Urinary bladder (tissue), 4 donors: Measurements from ENCODE around the gene HYLS1. TPM values are rescaled to one million over a fixed set of nuclear protein-coding genes. Genes with fewer than 3 reads are reported as not detected.
A peak's percentile ranks its signal among the peaks of the same experiment; 100 is the strongest.
"Not testable (repeated sequence)": the region's sequence is repeated elsewhere in the genome, so short reads cannot be mapped to it uniquely, and the experiment has no call there.

Experiments used
- DNase-seq: peaks from one replicate; pipeline ENCODE4 v3.0.0-alpha.2; 2015; ENCODE audit errors: extremely low spot score
- H3K27ac ChIP-seq: one replicate; pipeline ENCODE4 v1.5.1; 2013; ENCODE audit warnings: low read depth, mild to moderate bottlenecking, moderate library complexity
- H3K36me3 ChIP-seq: one replicate; pipeline ENCODE4 v1.6.1; 2013; ENCODE audit warnings: mild to moderate bottlenecking, moderate library complexity; ENCODE audit not compliant: insufficient read depth
- H3K4me1 ChIP-seq: one replicate; pipeline ENCODE4 v1.6.1; 2013; ENCODE audit warnings: mild to moderate bottlenecking, moderate library complexity; ENCODE audit not compliant: insufficient read depth
- H3K4me3 ChIP-seq: one replicate; pipeline ENCODE4 v1.5.1; 2013; ENCODE audit warnings: low read depth, low read length
- WGBS: extraction: QIAGEN DNeasy Blood & Tissue Kit; methylation state at CpG from one replicate; pipeline ENCODE4 v1.1.7; 2013; 5-methylcytosine and 5-hydroxymethylcytosine counted together
- polyA plus RNA-seq: library from polyadenylated mRNA; stranded (reverse); fragments of 200-250 nt; gene quantifications from one replicate; pipeline ENCODE4 v1.2.3, GENCODE V29; 2013
- total RNA-seq: library from RNA; depleted of rRNA; stranded (reverse); fragments of >200 nt; gene quantifications from one replicate; pipeline ENCODE4 v1.2.3, GENCODE V29; 2014
- donor health status: healthy with polysubstance abuse.
- donor health status: healthy.

HYLS1 gene
- total RNA-seq (11.8 TPM), polyA plus RNA-seq (3.4 TPM)

DNA sequence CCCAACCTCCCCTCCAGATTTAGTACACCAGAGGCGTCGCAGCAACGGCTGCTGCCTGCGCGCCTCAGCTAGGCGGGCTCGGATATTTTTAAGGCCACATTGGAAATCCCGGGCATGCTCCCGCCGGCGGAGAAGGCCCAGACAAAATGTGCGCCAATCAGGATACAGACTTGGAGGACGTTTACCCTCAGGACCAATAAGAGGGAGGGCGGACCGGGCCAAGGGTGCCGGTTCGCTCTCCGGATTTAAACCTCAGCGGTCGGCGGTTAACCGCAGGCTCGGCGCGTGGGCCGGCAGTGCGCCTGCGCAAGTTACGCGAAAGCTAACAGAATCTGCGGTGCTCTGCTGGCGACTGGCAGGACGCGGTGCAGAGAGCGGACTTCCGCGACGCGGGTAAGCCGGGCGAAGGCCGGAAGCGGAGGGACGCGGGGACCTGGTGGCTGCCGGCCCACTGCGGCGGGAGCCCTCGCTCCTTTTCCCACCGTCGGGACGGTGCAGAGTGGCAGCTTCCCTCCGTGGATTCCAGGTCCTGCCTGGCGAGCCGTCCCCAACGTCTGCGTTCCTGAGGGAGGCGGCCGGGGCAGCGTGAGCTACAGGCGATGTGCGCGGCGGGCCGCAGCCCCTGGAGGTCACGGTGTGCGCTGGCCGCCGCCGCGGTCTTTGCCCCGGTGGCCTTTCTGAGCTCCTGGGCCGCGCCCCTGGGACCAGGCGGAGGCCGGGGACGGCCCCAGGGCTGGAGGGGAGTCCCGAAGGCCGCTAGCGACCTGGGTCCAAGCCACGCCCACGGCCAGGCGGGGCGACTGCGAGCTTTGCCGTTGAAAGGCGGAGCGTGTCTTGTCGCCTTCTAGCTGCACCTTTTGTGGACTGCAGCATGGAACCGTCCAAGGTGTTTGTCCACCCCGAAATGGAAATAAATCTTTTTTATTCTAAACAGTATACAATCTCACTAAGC lies at the start of gene HYLS1:
TSS of gene HYLS1 (plus strand) at position 296 of the 952 bp plus-strand sequence. CDS start 11,701 bp downstream, outside the sequence.
- Histone ChIP-seq H3K4me1 (no peaks in the 10 kb centered on the region), H3K36me3 (peaks cover 2% of the 10 kb centered on the region), H3K27ac (peak within 1 kb of the TSS; percentile 88), H3K4me3 (peak within 1 kb of the TSS; percentile 69)
- under 1% methylated on average over 91 of the region's 91 CpGs for WGBS
- peak; percentile 84 for DNase-seq

- no peak for DNase-seq
- Histone ChIP-seq H3K36me3 (no peaks in the 10 kb centered on the region), H3K27ac (no peak overlapping the region), H3K4me3 (no peak overlapping the region), H3K4me1 (no peaks in the 10 kb centered on the region)
- 72% methylated on average over 3 of the region's 3 CpGs for WGBS
Measured at GRCh38 chr11:125842321-125842948, 45.0 kb upstream of the HYLS1 start.

DNA sequence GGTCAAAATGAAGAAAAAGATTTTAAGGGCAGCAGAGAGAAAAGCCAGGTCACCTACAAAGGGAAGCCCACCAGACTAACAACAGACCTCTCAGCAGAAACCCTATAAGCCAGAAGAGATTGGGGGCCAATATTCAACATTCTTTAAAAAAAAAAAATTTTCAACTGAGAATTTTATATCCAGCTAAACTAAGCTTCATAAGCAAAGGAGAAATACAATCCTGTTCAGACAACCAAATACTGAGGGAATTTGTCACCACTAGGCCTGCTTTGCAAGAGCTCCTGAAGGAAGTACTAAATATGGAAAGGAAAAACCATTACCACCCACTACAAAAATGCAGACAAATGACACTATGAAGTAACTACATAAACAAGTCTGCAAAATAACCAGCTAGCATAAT lies 41.3 kb upstream of the HYLS1 start:
- Histone ChIP-seq H3K36me3 (no peaks in the 10 kb centered on the region), H3K4me1 (no peaks in the 10 kb centered on the region), H3K27ac (no peak overlapping the region), H3K4me3 (no peak overlapping the region)
- DNase-seq, result no peak

- DNase-seq, H3K4me1 ChIP-seq, H3K27ac ChIP-seq, H3K4me3 ChIP-seq, H3K36me3 ChIP-seq: not testable (repeated sequence)
- 80% methylated on average over 9 of the region's 9 CpGs for WGBS
Measured at GRCh38 chr11:125857670-125858069, 29.8 kb upstream of the HYLS1 start.

GRCh38 chr11:125862786-125863185 lies 24.7 kb upstream of the HYLS1 start:
- H3K27ac ChIP-seq, H3K4me1 ChIP-seq, H3K36me3 ChIP-seq, H3K4me3 ChIP-seq, DNase-seq: not testable (repeated sequence)
- 91% methylated on average over 24 of the region's 33 CpGs for WGBS

- WGBS, result 94% methylated on average over 4 of the region's 4 CpGs
- H3K36me3 ChIP-seq, H3K4me1 ChIP-seq, H3K27ac ChIP-seq, DNase-seq, H3K4me3 ChIP-seq: not testable (repeated sequence)
Measured at GRCh38 chr11:125865354-125865753, 22.1 kb upstream of the HYLS1 start.

- no peak for DNase-seq
- Histone ChIP-seq H3K4me1 (no peaks in the 10 kb centered on the region), H3K36me3 (no peaks in the 10 kb centered on the region), H3K4me3 (no peak overlapping the region), H3K27ac (no peak overlapping the region)
- WGBS, result 67% methylated on average over 2 of the region's 2 CpGs
Measured at GRCh38 chr11:125869521-125869920, 17.9 kb upstream of the HYLS1 start.

DNA sequence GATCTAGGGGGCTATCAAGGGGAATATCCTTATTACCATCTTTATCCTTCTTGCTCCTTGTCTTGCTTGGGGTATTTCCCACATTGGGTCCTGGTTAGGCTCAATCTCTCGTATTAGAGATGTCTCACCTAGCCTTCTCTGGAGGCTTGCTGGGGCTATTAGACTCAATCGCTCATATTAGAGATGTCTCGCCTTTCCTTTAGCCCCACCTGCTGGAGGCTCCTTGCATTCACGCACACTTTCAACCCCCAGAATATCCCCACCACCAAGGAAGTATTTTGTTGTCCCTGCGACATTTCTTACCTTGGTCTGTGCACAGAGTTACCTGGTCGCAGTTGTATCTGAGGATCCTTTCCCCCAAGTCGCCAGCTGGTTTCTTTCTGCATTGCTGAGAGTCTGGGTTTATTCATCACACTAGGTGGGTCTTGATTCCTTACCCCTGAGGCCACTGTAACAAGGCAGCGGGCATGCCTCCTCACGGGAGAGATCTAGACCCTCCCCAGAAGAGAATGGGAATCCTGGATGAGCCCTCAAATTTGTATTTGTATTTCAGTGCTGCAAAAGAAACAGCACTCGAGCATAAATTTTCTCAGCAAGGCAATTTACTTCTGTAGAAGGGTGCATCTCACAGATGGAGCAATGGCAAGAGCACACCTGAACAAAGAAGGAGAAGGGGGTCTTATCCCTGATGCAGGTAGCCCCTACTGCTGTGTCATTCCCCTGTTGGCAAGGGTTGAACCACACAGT lies 15.9 kb upstream of the HYLS1 start:
- DNase-seq, result no peak
- Histone ChIP-seq H3K4me3 (no peak overlapping the region), H3K27ac (no peak overlapping the region), H3K4me1 (no peaks in the 10 kb centered on the region), H3K36me3 (no peaks in the 10 kb centered on the region)
- WGBS, result 77% methylated on average over 10 of the region's 10 CpGs

- Histone ChIP-seq H3K4me3 (no peak overlapping the region), H3K4me1 (no peaks in the 10 kb centered on the region), H3K27ac (no peak overlapping the region), H3K36me3 (no peaks in the 10 kb centered on the region)
- no peak for DNase-seq
Measured at GRCh38 chr11:125872138-125872491, 15.4 kb upstream of the HYLS1 start.

- H3K27ac ChIP-seq, result no peak overlapping the region
- H3K4me3 ChIP-seq, result no peak overlapping the region
- no peak for DNase-seq
- no peaks in the 10 kb centered on the region for H3K36me3 ChIP-seq
- 70% methylated on average over 20 of the region's 20 CpGs for WGBS
- no peaks in the 10 kb centered on the region for H3K4me1 ChIP-seq
Measured at GRCh38 chr11:125873881-125874555, 13.4 kb upstream of the HYLS1 start.

GRCh38 chr11:125874556-125875124 lies 12.8 kb upstream of the HYLS1 start:
- Histone ChIP-seq H3K4me3 (no peak overlapping the region), H3K36me3 (no peaks in the 10 kb centered on the region), H3K27ac (no peak overlapping the region), H3K4me1 (no peaks in the 10 kb centered on the region)
- WGBS, result 11% methylated on average over 8 of the region's 8 CpGs
- DNase-seq, result peak; percentile 31

DNA sequence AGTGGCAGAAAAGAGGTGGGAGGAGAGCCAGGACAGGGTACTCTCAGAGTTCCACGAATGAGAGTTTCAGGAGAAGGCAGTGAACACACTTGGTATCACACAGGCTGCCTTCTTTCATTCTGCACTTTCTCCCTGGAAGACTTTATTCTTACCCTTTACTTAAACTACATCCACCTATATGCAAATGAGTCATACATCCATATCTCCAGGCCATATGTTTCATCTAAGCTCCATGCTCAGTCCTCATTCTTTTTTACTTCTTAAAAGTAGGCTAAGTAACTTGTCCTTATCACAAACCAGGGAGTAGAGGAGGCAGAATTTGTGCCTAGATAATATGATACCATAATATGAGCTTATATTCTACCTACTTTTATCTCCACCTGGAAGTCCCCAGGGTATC lies 6.2 kb upstream of the HYLS1 start:
- no peak overlapping the region for H3K27ac ChIP-seq
- no peak for DNase-seq
- no peak overlapping the region for H3K4me3 ChIP-seq
- WGBS, result 89% methylated on average over 1 of the region's 1 CpG
- no peaks in the 10 kb centered on the region for H3K36me3 ChIP-seq
- H3K4me1 ChIP-seq, result no peaks in the 10 kb centered on the region

GRCh38 chr11:125883375-125883774 lies 4.1 kb upstream of the HYLS1 start:
- Histone ChIP-seq H3K4me3 (no peak overlapping the region), H3K36me3 (no peaks in the 10 kb centered on the region), H3K27ac (no peak overlapping the region), H3K4me1 (no peaks in the 10 kb centered on the region)
- 86% methylated on average over 8 of the region's 8 CpGs for WGBS
- no peak for DNase-seq
